GM10248 (cell line): ENCODE measurements around the gene SLC25A26.

Source experiments
- CTCF ChIA-PET: fragments of 300-600 bp; sonication (Branson Sonifier 250); formaldehyde crosslinking; extraction: SDS; loops from one replicate; lab custom pipeline; 2021; ENCODE audit warnings: antibody characterized with exemption; lab: Yijun Ruan, JAX
- POLR2A ChIA-PET: fragments of 350-650 bp; sonication (Branson Sonifier 250); formaldehyde crosslinking; extraction: SDS; loops from one replicate; lab custom pipeline; 2020; ENCODE audit warnings: antibody characterized with exemption; lab: Yijun Ruan, JAX
- DNase-seq: peaks from one replicate; pipeline ENCODE4 v3.0.0; 2012; ENCODE audit errors: extremely low spot score
- TF ChIP-seq, protein P1 (sequence below): IDR thresholded peaks from 2 replicates; pipeline ENCODE4 v1.5.1; 2012; ENCODE audit warnings: mild to moderate bottlenecking, low read depth; ENCODE audit errors: extremely low read depth, missing control alignments, control extremely low read depth

The SLC25A26 gene

DNA sequence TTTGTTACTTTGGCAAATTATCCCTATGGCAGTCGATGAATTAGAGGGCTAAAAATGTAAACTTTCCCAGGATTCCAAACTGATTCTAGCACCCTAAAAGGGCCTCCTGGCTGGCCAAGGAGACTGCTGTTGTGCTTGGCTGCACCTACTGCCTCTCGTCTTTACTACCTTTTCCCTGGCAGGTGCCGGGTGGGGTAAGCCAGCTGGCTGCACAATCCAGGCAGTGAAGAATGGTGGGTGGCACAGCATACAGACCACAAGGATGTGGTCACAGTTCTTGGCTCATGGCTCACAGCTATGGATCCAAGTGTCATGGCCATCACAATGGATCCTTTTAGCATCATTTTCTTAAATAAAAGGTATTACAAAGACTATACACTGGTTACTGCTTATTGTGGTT lies 20.7 kb upstream of the SLC25A26 start:
- no peak for DNase-seq
- TF ChIP-seq, protein P1, sequence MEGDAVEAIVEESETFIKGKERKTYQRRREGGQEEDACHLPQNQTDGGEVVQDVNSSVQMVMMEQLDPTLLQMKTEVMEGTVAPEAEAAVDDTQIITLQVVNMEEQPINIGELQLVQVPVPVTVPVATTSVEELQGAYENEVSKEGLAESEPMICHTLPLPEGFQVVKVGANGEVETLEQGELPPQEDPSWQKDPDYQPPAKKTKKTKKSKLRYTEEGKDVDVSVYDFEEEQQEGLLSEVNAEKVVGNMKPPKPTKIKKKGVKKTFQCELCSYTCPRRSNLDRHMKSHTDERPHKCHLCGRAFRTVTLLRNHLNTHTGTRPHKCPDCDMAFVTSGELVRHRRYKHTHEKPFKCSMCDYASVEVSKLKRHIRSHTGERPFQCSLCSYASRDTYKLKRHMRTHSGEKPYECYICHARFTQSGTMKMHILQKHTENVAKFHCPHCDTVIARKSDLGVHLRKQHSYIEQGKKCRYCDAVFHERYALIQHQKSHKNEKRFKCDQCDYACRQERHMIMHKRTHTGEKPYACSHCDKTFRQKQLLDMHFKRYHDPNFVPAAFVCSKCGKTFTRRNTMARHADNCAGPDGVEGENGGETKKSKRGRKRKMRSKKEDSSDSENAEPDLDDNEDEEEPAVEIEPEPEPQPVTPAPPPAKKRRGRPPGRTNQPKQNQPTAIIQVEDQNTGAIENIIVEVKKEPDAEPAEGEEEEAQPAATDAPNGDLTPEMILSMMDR: no peak
- CTCF ChIA-PET: interaction anchor here (1.2 kb wide), 2 partner anchors 10 to 17 kb away, joined by 4 to 5 read pairs; no protein-coding TSS in a partner anchor
- POLR2A ChIA-PET: no interaction called here

DNA sequence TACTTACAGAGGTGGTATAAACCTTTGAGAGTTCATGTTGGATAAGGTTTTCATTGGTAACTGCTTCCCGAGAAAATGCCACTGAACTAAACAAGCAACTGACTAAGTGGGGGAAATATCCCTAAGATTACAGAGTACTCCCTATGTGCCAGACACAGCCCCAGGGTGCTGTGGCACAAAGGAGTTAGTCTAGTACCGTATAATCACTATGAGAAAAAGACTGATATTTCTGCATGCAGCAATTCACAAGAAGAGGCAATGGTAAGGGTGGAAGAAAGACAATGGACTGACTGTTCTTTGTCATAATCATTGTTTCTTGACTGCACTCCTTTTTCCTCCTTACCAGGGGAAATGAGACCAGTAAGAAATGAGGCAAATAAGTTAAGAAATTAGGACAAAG lies 20.0 kb upstream of the SLC25A26 start:
- ChIA-PET CTCF (interaction anchor here (1.2 kb wide), 1 partner anchor 10 kb away, joined by 4 read pairs; no protein-coding TSS in a partner anchor), POLR2A (no interaction called here)

DNA sequence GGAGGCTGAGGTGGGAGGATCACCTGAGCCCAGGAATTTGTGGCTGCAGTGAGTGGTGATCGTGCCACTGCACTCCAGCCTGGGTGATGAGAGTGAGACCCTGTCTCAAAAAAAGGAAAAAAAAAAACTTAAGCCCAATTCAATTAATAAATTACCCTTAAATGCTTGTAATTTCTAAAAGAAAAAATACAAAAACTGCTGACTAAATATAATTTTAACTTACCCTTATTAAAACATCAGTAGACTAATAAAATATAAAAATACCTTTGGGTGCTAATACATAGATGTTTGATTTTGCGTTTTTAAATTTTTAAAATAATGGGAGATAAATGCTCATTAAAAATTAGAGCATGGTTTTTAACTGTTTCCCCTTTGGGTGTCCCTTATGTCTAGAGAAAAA lies 17.5 kb upstream of the SLC25A26 start:
- DNase-seq: no peak
- ChIA-PET POLR2A (no interaction called here), CTCF (no interaction called here)
- TF ChIP-seq, protein P1: no peak

More for the DNA sequence above, 20.0 kb upstream of the SLC25A26 start:
- TF ChIP-seq, protein P1: no peak
- DNase-seq: no peak

DNA sequence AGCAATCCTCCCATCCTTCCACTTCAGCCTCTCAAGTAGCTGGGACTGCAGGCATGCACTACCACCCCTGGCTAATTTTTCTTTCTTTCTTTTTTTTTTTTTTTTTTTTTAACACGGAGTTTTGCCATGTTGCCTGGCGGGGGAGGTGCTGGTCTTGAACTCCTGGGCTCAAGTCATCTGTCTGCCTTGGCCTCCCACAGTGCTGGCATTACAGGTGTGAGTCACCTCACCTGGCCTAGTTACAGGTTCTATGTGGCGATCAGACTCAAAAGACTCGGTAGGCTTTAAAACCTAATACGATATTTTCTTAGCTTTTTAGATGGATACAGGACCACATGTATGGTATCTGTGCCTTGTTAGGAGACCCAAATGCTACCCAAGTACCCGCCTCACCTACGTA lies 14.0 kb upstream of the SLC25A26 start:
- ChIA-PET CTCF (interaction anchor here (2.1 kb wide), 1 partner anchor 11 kb away, joined by 5 read pairs; no protein-coding TSS in a partner anchor), POLR2A (no interaction called here)
- no peak for DNase-seq

DNA sequence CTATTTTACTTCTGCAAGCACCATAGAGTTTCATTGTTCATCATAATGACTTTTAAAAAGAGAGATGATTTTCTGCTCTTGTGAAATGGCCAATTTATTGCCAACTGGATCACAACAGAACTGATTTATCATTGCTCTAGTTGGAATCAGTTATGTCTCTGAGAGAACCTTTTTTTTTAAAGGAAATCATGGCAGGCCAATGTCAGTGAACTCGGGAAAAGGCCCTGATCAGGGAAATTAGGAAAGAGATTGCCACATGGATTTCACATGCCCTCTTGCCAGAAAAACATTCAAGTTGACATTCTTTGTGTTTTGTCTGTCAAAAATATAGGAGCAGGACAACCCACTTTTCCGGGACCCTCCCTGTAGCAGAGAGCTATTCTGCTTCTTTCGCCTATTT lies 12.6 kb upstream of the SLC25A26 start:
- CTCF ChIA-PET: no interaction called here
- POLR2A ChIA-PET: no interaction called here
- TF ChIP-seq, protein P1: no peak
- DNase-seq: no peak

More for the DNA sequence above, 14.0 kb upstream of the SLC25A26 start:
- TF ChIP-seq, protein P1: no peak

DNA sequence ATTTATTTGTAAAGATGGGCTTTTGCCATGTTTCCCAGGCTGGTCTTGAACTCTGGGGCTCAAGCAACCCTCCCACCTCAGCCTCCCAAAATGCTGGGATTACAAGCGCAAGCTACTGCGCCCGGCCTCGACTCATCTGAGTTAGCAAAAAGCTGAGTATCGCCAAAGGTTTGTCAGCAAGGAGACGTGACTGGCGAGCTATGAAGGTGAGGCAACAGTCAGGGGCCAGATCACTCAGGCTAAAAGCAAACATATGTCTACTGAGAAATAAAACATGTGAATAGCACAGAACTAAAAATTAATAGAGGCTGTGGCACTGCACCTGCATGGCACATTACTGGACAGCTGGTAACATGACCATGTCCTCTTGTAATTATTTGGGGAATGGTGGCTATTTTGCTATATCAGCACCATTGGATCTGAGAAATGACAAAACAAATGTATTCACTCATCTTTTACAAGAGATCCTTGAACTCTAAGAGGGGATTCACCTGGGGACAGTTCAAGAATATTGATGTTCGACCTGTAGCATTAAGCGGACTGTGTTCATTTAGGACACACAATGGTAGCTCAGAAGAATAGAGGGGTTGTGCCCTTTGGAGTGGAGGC lies 10.0 kb upstream of the SLC25A26 start:
- CTCF ChIA-PET: interaction anchor here (1.0 to 1.5 kb wide), 2 partner anchors 10 to 611 kb away, joined by 3 to 4 read pairs; no protein-coding TSS in a partner anchor
- POLR2A ChIA-PET: no interaction called here
- TF ChIP-seq, protein P1: no peak
- DNase-seq: no peak
